ENCODE data around the gene ZNF445.
A peak's percentile ranks its signal among the peaks of the same experiment; 100 is the strongest.
"Not testable (repeated sequence)": the region's sequence is repeated elsewhere in the genome, so short reads cannot be mapped to it uniquely, and the experiment has no call there.

Gene ZNF445

GRCh38 chr3:44513513-44513912 lies 36.0 kb upstream of the ZNF445 start:
- TF ChIP-seq CTCF (IDR thresholded peaks at IDR 0.05; ENCODE audit: low read depth, low read length), result no peak
- H3K4me3 ChIP-seq (replicated peaks in 1 of 2; ENCODE audit: low read depth in 2 of 2, low read length in 2 of 2), result no peak overlapping the region
- no peak for DNase-seq (ENCODE audit: low read depth in 2 of 2)

- no peak for TF ChIP-seq CTCF (IDR thresholded peaks at IDR 0.05; ENCODE audit: low read depth, low read length)
- peak overlapping the region; percentile 71 to 72 for H3K4me3 ChIP-seq (replicated peaks in 1 of 2; ENCODE audit: low read depth in 2 of 2, low read length in 2 of 2)
- peak in 1 of 2 donors; percentile 23 for DNase-seq (ENCODE audit: low read depth in 2 of 2)
Measured at GRCh38 chr3:44511238-44511566, 33.7 kb upstream of the ZNF445 start.

GRCh38 chr3:44510000-44510368 lies 32.5 kb upstream of the ZNF445 start:
- TF ChIP-seq CTCF (IDR thresholded peaks at IDR 0.05; ENCODE audit: low read depth, low read length), result no peak
- peak overlapping the region; percentile 71 to 72 for H3K4me3 ChIP-seq (replicated peaks in 1 of 2; ENCODE audit: low read depth in 2 of 2, low read length in 2 of 2)
- peak; percentile 8 to 40 for DNase-seq (ENCODE audit: low read depth in 2 of 2)

DNA sequence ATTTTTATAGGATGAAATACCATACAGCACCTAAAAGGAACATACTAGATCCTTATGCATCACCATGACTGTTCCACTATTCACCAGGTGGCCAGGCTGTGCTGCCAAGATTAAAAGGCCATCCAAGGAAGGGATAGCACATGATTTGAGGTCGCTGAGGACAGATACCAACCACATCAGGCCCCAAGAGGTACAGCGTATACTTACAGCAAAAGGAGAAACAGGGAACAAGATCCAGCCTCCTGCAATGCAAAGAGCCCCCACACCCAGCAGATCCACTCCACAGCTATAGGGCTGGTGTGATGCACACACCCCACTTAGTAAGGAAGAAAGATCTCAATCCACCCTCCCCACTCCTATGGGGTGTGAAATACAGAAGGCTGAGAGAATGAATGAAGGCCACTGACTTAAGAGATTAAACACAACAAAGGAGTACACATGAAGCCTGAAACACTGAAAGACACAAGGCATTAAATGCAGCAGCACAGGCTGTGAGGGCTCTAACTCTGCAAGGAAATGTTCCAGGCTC lies 32.0 kb upstream of the ZNF445 start:
- no peak for TF ChIP-seq CTCF (IDR thresholded peaks at IDR 0.05; ENCODE audit: low read depth, low read length)
- H3K4me3 ChIP-seq (replicated peaks in 1 of 2; ENCODE audit: low read depth in 2 of 2, low read length in 2 of 2), result peak overlapping the region; percentile 71 to 72
- DNase-seq (ENCODE audit: low read depth in 2 of 2), result peak; percentile 2 to 8

DNA sequence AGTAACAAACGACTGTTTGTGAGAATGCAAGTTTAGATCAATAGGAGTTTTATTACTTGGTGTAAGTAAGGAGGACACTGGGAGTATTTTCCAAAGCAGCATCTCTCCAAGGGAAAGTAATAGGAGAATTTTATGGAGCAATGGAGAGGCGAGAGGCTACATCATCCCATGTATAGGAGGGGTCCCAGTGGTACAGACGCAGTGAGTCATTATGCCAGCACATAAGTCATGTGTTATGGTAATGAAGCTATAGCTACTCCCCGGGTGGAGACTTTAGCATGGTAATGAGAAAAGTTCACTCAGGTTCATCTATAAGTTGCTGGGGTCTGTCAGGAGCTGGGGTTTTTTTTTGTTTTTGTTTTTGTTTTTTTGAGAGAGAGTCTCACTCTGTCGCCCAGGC lies 29.5 kb upstream of the ZNF445 start:
- TF ChIP-seq CTCF (IDR thresholded peaks at IDR 0.05; ENCODE audit: low read depth, low read length), result no peak
- H3K4me3 ChIP-seq (replicated peaks in 1 of 2; ENCODE audit: low read depth in 2 of 2, low read length in 2 of 2), result no peak overlapping the region
- DNase-seq (ENCODE audit: low read depth in 2 of 2), result no peak

DNA sequence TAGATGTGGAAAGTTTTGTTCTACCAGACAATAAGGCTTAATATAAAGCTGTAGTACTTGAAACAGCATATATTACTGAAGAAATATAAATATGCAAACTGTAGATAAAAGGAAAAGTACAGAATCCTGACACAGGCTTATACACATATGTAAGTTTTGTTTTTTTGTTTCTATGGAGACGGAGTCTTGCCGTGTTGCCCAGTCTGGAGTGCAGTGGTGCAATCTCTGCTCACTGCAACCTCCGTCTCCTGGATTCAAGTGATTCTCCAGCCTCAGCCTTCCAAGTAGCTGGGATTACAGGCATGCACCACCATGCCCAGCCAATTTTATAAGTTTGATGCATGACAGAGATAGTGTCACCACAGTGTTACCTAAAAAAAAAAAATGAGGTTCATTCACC lies 29.1 kb upstream of the ZNF445 start:
- H3K4me3 ChIP-seq (replicated peaks in 1 of 2; ENCODE audit: low read depth in 2 of 2, low read length in 2 of 2), result no peak overlapping the region
- no peak for TF ChIP-seq CTCF (IDR thresholded peaks at IDR 0.05; ENCODE audit: low read depth, low read length)
- DNase-seq (ENCODE audit: low read depth in 2 of 2), result no peak

GRCh38 chr3:44504566-44504965 lies 27.1 kb upstream of the ZNF445 start:
- DNase-seq (ENCODE audit: low read depth in 2 of 2), result no peak
- no peak for TF ChIP-seq CTCF (IDR thresholded peaks at IDR 0.05; ENCODE audit: low read depth, low read length)
- no peak overlapping the region for H3K4me3 ChIP-seq (replicated peaks in 1 of 2; ENCODE audit: low read depth in 2 of 2, low read length in 2 of 2)

- not testable (repeated sequence) for H3K4me3 ChIP-seq (replicated peaks in 1 of 2; ENCODE audit: low read depth in 2 of 2, low read length in 2 of 2); DNase-seq (ENCODE audit: low read depth in 2 of 2)
Measured at GRCh38 chr3:44503178-44503577, 25.7 kb upstream of the ZNF445 start.

Data from cardiac fibroblast (primary cell).